HG03045 (cell line): ENCODE data around the gene PANK3.
"Not testable (repeated sequence)": the region's sequence is repeated elsewhere in the genome, so short reads cannot be mapped to it uniquely, and the experiment has no call there.

Experiments
- ATAC-seq: cut with Tn5 transposase; IDR thresholded peaks from one replicate; pipeline ENCODE4 v1.9.1; 2021; ENCODE audit warnings: mild to moderate bottlenecking, moderate library complexity; ENCODE audit not compliant: unreplicated experiment

PANK3 gene

GRCh38 chr5:168553377-168554130 is 25.6 kb downstream of the PANK3 start:
- ATAC-seq, result peak; percentile 52

- no peak for ATAC-seq
Measured at GRCh38 chr5:168552146-168552545, 27.0 kb downstream of the PANK3 start.

- ATAC-seq, result no peak
Measured at GRCh38 chr5:168550656-168551055, 28.5 kb downstream of the PANK3 start.

DNA sequence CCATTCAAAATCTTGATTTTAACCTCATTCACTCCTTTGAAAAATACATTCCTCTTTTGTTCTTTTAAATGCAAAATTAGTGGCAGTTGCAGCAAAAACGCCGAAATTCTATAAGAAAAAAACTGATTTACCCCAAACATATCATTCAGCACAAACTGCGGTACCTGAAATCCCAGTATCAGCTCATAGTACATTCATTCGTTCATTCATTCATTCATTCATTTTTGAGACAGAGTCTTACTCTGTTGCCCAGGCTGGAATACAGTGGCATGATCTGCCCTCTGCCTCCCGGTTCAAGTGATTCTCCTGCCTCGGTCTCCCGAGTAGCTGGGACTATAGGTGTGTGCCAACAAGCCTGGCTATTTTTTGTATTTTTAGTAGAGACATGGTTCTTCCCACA is 29.6 kb downstream of the PANK3 start:
- ATAC-seq, result no peak

DNA sequence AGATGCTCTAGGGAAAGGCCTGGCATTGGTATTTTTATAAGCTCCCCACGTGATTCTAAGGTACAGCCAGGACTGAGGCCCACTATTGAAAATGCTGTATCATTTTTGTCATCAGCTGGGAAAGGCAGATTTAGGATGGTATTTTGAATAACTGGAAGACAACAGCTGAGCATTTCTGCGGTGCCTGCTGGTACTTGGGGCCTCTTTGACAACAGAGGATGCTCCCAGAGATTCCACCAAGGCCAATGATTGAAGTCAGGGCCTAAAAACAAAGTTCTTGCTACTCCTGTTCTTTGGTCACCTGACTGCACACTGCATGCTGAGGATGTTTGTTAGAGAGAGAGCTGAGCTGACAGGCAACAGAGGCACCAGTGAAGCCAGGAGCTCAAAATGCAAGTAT is 42.0 kb downstream of the PANK3 start:
- ATAC-seq, result no peak

GRCh38 chr5:168534351-168534750 is 44.8 kb downstream of the PANK3 start:
- ATAC-seq, result not testable (repeated sequence)

DNA sequence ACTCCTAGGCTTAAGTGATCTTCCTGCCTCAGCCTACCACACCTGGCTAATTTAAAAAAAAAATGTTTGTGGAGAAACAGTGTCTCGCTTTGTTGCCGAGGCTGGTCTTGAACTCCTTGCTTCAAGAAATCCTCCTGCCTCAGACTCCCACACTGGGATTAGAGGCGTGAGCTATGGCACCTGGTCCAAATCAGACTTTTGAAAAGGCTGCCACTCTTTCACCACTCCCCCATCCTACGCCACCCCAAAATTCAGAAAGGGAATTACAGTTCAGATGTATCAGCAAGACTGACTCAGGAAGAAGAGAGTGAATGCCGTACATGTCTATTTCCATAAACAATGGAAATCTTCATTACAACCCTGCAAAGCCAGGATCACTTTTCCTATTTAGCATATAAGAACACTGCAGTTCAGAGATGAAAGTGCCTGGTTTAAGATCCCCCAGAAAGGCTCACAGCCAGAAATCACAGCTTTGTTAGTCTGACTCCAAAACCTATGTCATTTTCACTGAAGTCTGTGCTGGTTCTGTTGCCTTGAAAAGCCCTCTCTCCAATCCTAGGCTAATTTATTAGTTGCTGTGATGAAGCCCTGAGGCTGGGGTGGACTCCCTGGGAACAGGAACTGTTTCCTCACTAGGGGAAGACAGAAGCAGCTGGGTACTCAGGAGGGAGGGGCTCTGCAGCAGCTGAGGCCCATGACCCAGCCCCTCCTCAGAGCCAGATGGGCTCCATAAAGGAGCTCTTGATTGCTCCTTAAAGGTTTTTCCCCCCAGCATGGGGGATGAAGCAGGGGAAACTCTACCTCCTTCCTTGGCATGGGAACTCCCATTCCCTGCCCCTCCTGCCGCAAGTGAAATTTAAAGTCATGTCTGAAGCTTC is 46.9 kb downstream of the PANK3 start:
- no peak for ATAC-seq

DNA sequence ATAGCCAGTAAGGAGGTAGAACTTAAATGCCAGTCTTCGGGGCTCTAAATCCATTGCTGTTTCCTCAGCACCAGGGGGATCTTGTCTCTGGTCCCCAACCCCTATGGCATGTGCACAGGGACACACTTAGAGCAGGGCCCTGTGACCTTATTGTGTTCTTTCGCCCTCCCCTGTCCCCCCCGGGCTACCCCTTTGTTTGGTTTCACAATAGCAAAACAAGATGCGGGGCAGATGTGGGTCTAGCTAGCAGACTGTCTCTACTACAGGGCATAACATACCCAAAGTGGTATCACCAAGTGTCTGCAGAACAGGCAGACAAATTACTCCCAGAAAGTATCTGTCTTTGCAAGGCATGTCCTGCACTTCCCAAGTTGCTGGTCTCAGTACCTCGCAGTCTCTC is 48.0 kb downstream of the PANK3 start:
- no peak for ATAC-seq

- no peak for ATAC-seq
Measured at GRCh38 chr5:168530621-168531150, 48.5 kb downstream of the PANK3 start.

GRCh38 chr5:168529374-168530234 is 49.6 kb downstream of the PANK3 start:
- no peak for ATAC-seq

DNA sequence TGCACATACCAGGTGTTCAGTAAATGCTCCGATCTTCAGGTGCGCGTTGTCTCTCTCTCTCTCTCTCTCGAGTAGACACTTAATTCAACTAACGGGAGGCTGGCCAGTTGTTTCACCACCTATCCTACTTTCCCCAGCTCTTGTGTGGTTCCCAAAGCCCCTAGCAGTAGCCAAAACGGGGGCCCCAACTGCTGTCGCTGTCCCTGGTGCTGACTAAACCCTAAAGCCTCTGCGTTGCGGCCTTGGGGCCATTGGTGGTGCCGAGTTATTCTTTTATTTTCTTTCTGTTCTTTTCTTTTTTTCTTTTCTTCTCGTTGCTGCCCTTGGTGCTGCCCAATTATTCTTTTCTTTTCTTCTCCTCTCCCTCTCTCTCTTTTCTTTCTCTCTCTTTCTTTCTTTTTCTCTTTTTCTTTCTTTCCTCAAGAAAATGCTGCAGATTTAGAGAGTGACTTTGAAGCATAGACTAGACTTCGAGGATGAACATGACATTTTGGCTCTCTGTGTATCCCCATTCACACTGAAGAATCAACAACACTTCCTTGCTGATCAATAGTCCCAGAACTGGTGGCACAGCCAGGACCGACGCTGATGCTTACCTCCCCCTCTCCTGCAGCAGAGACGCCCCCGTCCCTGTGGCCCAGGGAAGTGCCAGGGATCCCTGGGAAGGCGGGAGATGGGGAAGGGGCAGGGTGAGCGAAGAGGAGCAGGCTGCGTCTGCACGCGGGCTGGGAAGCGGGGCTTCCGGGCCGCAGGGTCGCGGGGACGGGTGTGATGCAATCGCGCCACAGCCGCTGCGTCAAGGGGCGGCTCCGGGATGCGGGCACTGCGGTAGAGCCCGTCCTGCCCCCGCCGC is 50.4 kb downstream of the PANK3 start, which contains the start of gene FBLL1:
FBLL1 (plus strand) TSS at position 785 of the 853 bp plus-strand sequence. CDS start 200 bp downstream, outside the sequence.
- ATAC-seq, result no peak

DNA sequence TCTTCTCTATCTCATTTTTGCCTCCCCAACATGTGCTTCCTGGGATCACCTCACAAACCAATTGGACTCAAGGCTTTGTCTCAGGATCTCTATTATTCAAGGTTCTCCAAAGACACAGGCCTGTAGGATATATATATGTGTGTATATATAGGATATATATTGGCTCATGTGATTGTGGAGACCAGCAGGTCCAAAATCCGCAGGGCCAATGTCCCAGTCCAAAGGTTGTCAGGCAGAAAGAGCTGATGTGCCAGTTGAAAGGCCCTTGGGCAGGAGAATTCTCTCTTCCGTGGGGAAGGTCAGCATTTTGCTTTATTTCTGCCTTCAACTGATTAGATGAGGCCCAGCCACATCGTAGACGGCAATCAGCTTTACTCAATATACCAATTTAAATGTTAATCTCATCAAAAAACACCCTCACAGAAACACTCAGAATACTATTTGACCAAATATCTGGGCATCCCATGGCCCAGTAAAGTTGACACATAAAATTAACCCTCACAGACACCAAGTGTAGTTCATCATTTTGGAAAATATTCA is 51.3 kb downstream of the PANK3 start:
- no peak for ATAC-seq

GRCh38 chr5:168525856-168526255 is 53.3 kb downstream of the PANK3 start:
- no peak for ATAC-seq

- ATAC-seq, result no peak
Measured at GRCh38 chr5:168513861-168514428, 65.2 kb downstream of the PANK3 start.

GRCh38 chr5:168502563-168503237 is 76.5 kb downstream of the PANK3 start:
- no peak for ATAC-seq
